ENCODE data around the gene ATG7.

- TF ChIP-seq CTCF (IDR thresholded peaks at IDR 0.05; ENCODE audit: low read depth, low read length, missing input control) (no peak), RXRA (IDR thresholded peaks at IDR 0.05) (no peak), FOXA1 (IDR thresholded peaks at IDR 0.05) (no peak)
Measured at GRCh38 chr3:11328196-11328945, 56.2 kb downstream of the ATG7 start.
